ENCODE measurements around the gene SMOC2. TPM values are rescaled to one million over a fixed set of nuclear protein-coding genes. Genes with fewer than 3 reads are reported as not detected.
"Not testable (repeated sequence)": the region's sequence is repeated elsewhere in the genome, so short reads cannot be mapped to it uniquely, and the experiment has no call there.

The SMOC2 gene
- total RNA-seq, 1 experiment from 2014 or later, result not detected

GRCh38 chr6:168599118-168599494, 158.1 kb downstream of the SMOC2 start:
- no peaks in the 10 kb centered on the region for H3K4me1 ChIP-seq
- no peak for DNase-seq
- no peak overlapping the region for H3K4me3 ChIP-seq
- no peaks in the 10 kb centered on the region for H3K36me3 ChIP-seq
- peaks cover 6% of the 10 kb centered on the region; the same call in 1 of the 2 replicates for H3K27me3 ChIP-seq
- H3K27ac ChIP-seq, result no peak overlapping the region
- H3K9me3 ChIP-seq (replicated peaks), result no peaks in the 10 kb centered on the region

GRCh38 chr6:168599769-168600330, 158.9 kb downstream of the SMOC2 start:
- Histone ChIP-seq H3K4me1 (no peaks in the 10 kb centered on the region), H3K27ac (no peak overlapping the region), H3K9me3 (replicated peaks) (no peaks in the 10 kb centered on the region), H3K36me3 (no peaks in the 10 kb centered on the region), H3K4me3 (no peak overlapping the region), H3K27me3 (peaks cover 10% of the 10 kb centered on the region; the same call in 1 of the 2 replicates)
- DNase-seq, result no peak

GRCh38 chr6:168600381-168600780, 159.4 kb downstream of the SMOC2 start:
- H3K36me3 ChIP-seq, result no peaks in the 10 kb centered on the region
- no peak for DNase-seq
- no peak overlapping the region for H3K27ac ChIP-seq
- no peak overlapping the region for H3K4me3 ChIP-seq
- peaks cover 10% of the 10 kb centered on the region; the same call in 1 of the 2 replicates for H3K27me3 ChIP-seq
- no peaks in the 10 kb centered on the region for H3K4me1 ChIP-seq
- no peaks in the 10 kb centered on the region for H3K9me3 ChIP-seq (replicated peaks)

GRCh38 chr6:168601111-168601510, 160.1 kb downstream of the SMOC2 start:
- no peak overlapping the region for H3K4me3 ChIP-seq
- no peaks in the 10 kb centered on the region for H3K4me1 ChIP-seq
- peaks cover 10% of the 10 kb centered on the region; the same call in 1 of the 2 replicates for H3K27me3 ChIP-seq
- no peaks in the 10 kb centered on the region for H3K9me3 ChIP-seq (replicated peaks)
- H3K27ac ChIP-seq, result no peak overlapping the region
- no peak for DNase-seq
- no peaks in the 10 kb centered on the region for H3K36me3 ChIP-seq

- no peaks in the 10 kb centered on the region for H3K9me3 ChIP-seq (replicated peaks)
- H3K4me1 ChIP-seq, result no peaks in the 10 kb centered on the region
- no peak for DNase-seq
- no peak overlapping the region for H3K4me3 ChIP-seq
- H3K27ac ChIP-seq, result no peak overlapping the region
- peaks cover 10% of the 10 kb centered on the region; the same call in 1 of the 2 replicates for H3K27me3 ChIP-seq
- H3K36me3 ChIP-seq, result no peaks in the 10 kb centered on the region
Observed at GRCh38 chr6:168601546-168601945, 160.6 kb downstream of the SMOC2 start.

- Histone ChIP-seq H3K4me1 (no peaks in the 10 kb centered on the region), H3K27ac (no peak overlapping the region), H3K4me3 (no peak overlapping the region), H3K9me3 (replicated peaks) (no peaks in the 10 kb centered on the region), H3K27me3 (peaks cover 10% of the 10 kb centered on the region; the same call in 1 of the 2 replicates), H3K36me3 (no peaks in the 10 kb centered on the region)
- no peak for DNase-seq
Observed at GRCh38 chr6:168602576-168602975, 161.6 kb downstream of the SMOC2 start.

GRCh38 chr6:168603234-168603633, 162.2 kb downstream of the SMOC2 start:
- H3K27me3 ChIP-seq, result peaks cover 10% of the 10 kb centered on the region
- no peak overlapping the region for H3K4me3 ChIP-seq
- no peaks in the 10 kb centered on the region for H3K4me1 ChIP-seq
- DNase-seq, result no peak
- H3K36me3 ChIP-seq, result no peaks in the 10 kb centered on the region
- no peaks in the 10 kb centered on the region for H3K9me3 ChIP-seq (replicated peaks)
- no peak overlapping the region for H3K27ac ChIP-seq

GRCh38 chr6:168605964-168606363, 165.0 kb downstream of the SMOC2 start:
- Histone ChIP-seq H3K9me3 (replicated peaks) (no peaks in the 10 kb centered on the region), H3K4me3 (no peak overlapping the region), H3K27ac (no peak overlapping the region), H3K36me3 (no peaks in the 10 kb centered on the region), H3K27me3 (peaks cover 10% of the 10 kb centered on the region), H3K4me1 (no peaks in the 10 kb centered on the region)
- DNase-seq, result no peak

- no peak for DNase-seq
- no peaks in the 10 kb centered on the region for H3K9me3 ChIP-seq (replicated peaks)
Observed at GRCh38 chr6:168606722-168607121, 165.7 kb downstream of the SMOC2 start.

GRCh38 chr6:168607272-168608112, 166.5 kb downstream of the SMOC2 start:
- H3K27ac ChIP-seq, result no peak overlapping the region
- H3K4me3 ChIP-seq, result no peak overlapping the region
- peaks cover 4% of the 10 kb centered on the region for H3K27me3 ChIP-seq
- H3K4me1 ChIP-seq, result no peaks in the 10 kb centered on the region
- H3K36me3 ChIP-seq, result no peaks in the 10 kb centered on the region
- peak in 1 of 2 experiments; percentile 17 for DNase-seq
- no peaks in the 10 kb centered on the region for H3K9me3 ChIP-seq (replicated peaks)

More at GRCh38 chr6:168606722-168607121, 165.7 kb downstream of the SMOC2 start:
- H3K4me3 ChIP-seq, result no peak overlapping the region
- no peaks in the 10 kb centered on the region for H3K36me3 ChIP-seq
- H3K4me1 ChIP-seq, result no peaks in the 10 kb centered on the region
- peaks cover 8% of the 10 kb centered on the region for H3K27me3 ChIP-seq
- no peak overlapping the region for H3K27ac ChIP-seq

- DNase-seq, result no peak
- Histone ChIP-seq H3K27ac (no peak overlapping the region), H3K4me3 (no peak overlapping the region), H3K36me3 (no peaks in the 10 kb centered on the region), H3K4me1 (no peaks in the 10 kb centered on the region), H3K9me3 (replicated peaks) (no peaks in the 10 kb centered on the region), H3K27me3 (peaks cover 4% of the 10 kb centered on the region)
Observed at GRCh38 chr6:168608113-168608400, 167.1 kb downstream of the SMOC2 start.

GRCh38 chr6:168609026-168609685, 168.2 kb downstream of the SMOC2 start:
- H3K27me3 ChIP-seq, result peaks cover 4% of the 10 kb centered on the region
- no peaks in the 10 kb centered on the region for H3K36me3 ChIP-seq
- no peak for DNase-seq
- H3K4me3 ChIP-seq, result no peak overlapping the region
- H3K4me1 ChIP-seq, result no peaks in the 10 kb centered on the region
- H3K9me3 ChIP-seq (replicated peaks), result no peaks in the 10 kb centered on the region
- H3K27ac ChIP-seq, result no peak overlapping the region

GRCh38 chr6:168609914-168610490, 169.0 kb downstream of the SMOC2 start:
- no peaks in the 10 kb centered on the region for H3K4me1 ChIP-seq
- no peak for DNase-seq

GRCh38 chr6:168610966-168611365, 170.0 kb downstream of the SMOC2 start:
- not testable (repeated sequence) for H3K36me3 ChIP-seq; H3K9me3 ChIP-seq (replicated peaks); DNase-seq; H3K4me3 ChIP-seq; H3K27me3 ChIP-seq; H3K4me1 ChIP-seq; H3K27ac ChIP-seq

More at GRCh38 chr6:168609914-168610490, 169.0 kb downstream of the SMOC2 start:
- H3K9me3 ChIP-seq (replicated peaks), result no peaks in the 10 kb centered on the region
- no peak overlapping the region for H3K4me3 ChIP-seq
- H3K27me3 ChIP-seq, result no peaks in the 10 kb centered on the region; the same call in none of the 2 replicates
- no peaks in the 10 kb centered on the region for H3K36me3 ChIP-seq
- H3K27ac ChIP-seq, result no peak overlapping the region

- Histone ChIP-seq H3K9me3 (replicated peaks) (no peaks in the 10 kb centered on the region), H3K4me1 (no peaks in the 10 kb centered on the region), H3K36me3 (no peaks in the 10 kb centered on the region), H3K4me3 (no peak overlapping the region), H3K27ac (no peak overlapping the region), H3K27me3 (no peaks in the 10 kb centered on the region; the same call in none of the 2 replicates)
- DNase-seq, result no peak
Observed at GRCh38 chr6:168611691-168612090, 170.7 kb downstream of the SMOC2 start.

All from SJCRH30 (cell line).